ENCODE results near the gene C9orf43.

C9orf43 gene

GRCh38 chr9:113421726-113422125 is 11.2 kb downstream of the C9orf43 start:
- DNase-seq (ENCODE audit: low read depth, low spot score), result no peak
- in situ Hi-C loops (cut with HindIII; ENCODE audit: low sequenced_read_pairs), result loop anchor here (25.0 kb wide), 1 partner anchor 241 kb away; no protein-coding TSS in a partner anchor
- no peak overlapping the region for H3K4me3 ChIP-seq (ENCODE audit: low read depth, low read length)
- TF ChIP-seq CTCF (IDR thresholded peaks at IDR 0.05; ENCODE audit: low read depth, low read length), result no peak

DNA sequence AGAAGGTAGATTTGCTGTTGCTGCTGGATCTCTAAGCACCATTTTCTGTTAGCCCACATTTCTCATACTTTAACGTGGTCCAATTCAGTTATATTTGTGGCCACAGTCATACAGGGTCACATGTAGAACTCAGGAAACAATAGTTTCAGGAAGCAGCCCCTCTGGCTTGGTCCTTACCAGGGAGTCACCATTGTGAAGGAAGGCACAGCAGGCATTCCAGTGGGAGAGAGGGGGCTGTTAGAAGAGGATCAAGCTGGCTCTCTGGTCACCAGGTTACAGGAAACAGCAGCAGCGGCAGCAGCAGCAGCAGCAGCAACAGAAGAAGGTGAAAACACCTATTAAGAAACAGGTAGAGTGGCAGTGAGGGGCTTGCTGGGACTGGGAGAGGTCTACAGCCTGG is 14.5 kb downstream of the C9orf43 start:
- DNase-seq (ENCODE audit: low read depth, low spot score), result no peak
- in situ Hi-C loops (cut with HindIII; ENCODE audit: low sequenced_read_pairs), result no loop called here
- no peak for TF ChIP-seq CTCF (IDR thresholded peaks at IDR 0.05; ENCODE audit: low read depth, low read length)
- H3K4me3 ChIP-seq (ENCODE audit: low read depth, low read length), result no peak overlapping the region

DNA sequence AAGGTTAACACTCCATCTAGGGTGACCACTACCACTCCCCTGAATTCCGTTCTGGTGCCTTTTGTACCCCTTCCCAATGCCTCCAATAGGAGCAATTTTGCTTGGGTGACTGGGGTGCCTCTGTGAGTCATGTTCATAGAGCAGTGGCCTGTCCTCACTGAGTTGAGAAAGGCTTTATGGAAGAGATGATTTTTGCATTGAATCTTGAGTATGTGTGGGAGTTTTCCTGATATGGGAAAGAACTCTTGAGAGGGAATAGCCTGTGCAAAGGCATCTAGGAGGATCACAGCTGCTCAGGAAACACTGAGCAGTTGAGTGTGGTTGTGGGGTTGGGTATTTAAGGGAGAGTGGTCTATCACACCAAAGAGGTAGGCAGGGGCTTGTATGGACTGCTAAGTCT is 16.2 kb downstream of the C9orf43 start:
- TF ChIP-seq CTCF (IDR thresholded peaks at IDR 0.05; ENCODE audit: low read depth, low read length), result no peak
- no peak for DNase-seq (ENCODE audit: low read depth, low spot score)
- no peak overlapping the region for H3K4me3 ChIP-seq (ENCODE audit: low read depth, low read length)
- in situ Hi-C loops (cut with HindIII; ENCODE audit: low sequenced_read_pairs), result no loop called here

DNA sequence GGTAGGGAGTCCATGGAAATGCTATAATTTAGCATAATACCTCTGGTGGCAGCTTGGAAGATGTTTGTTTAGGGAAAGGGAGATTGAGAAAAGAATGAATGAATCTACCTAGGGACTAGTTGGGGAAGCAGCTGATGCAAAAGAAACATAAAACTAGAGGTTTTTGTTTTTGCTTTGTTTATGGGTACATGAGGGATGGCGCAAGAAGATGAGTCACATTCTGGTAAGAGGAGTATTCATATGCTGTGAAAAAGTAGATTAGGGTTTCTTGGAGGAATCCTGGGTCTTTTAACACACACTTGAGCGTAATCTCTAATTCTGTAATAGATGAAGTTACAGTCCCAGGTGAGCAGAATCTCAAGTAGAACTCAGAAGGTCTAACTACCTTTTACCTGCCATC is 17.1 kb downstream of the C9orf43 start:
- in situ Hi-C loops (cut with HindIII; ENCODE audit: low sequenced_read_pairs), result no loop called here
- no peak overlapping the region for H3K4me3 ChIP-seq (ENCODE audit: low read depth, low read length)
- no peak for DNase-seq (ENCODE audit: low read depth, low spot score)
- TF ChIP-seq CTCF (IDR thresholded peaks at IDR 0.05; ENCODE audit: low read depth, low read length), result no peak

DNA sequence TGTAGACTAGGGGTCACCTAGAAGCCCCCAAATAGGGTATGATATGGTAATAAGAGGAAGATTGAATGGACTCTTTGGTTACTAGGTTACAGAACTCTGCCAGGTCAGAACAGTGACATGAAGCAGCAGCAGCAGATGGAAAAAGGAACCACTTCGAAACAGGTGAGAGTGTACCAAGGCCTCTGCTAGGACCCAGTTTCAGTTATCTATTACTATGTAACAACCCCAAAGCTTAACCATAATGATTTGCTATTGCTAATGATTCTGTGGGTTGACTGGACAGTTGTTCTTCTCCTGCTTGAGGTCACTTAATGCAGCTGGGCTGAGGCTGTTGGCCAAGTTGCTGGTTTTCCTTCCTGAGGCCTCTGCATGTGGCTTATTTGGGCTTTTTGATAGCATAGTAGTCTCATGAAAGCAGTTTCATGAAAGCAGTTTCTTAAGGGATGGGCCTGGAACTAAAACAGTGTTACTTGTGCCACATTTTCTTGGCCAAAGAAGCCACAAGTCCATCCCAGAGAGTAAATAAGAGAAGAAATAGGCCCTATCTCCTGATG is 17.6 kb downstream of the C9orf43 start:
- H3K4me3 ChIP-seq (ENCODE audit: low read depth, low read length), result no peak overlapping the region
- in situ Hi-C loops (cut with HindIII; ENCODE audit: low sequenced_read_pairs), result no loop called here
- peak; percentile 19 for DNase-seq (ENCODE audit: low read depth, low spot score)
- TF ChIP-seq CTCF (IDR thresholded peaks at IDR 0.05; ENCODE audit: low read depth, low read length), result no peak

DNA sequence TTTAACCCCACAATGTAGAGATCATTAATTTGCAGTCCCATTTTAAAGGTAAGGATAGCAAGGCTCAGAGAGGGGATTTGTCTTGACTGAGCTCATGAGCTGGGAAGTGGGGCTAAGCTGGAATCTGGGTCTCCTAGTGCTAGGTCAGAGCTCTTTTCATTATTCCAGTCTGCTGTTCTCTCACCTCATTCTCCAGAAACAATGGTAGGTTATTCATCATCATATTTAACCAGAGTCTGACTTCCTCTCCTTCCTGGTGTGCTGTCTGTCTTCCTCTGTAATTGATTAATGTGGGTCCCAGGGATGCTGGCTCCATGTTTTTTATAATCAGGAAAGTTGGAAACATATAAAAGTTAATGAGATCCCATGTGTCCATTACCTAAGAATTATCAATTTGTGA is 20.6 kb downstream of the C9orf43 start:
- DNase-seq (ENCODE audit: low read depth, low spot score), result no peak
- in situ Hi-C loops (cut with HindIII; ENCODE audit: low sequenced_read_pairs), result no loop called here
- H3K4me3 ChIP-seq (ENCODE audit: low read depth, low read length), result no peak overlapping the region
- TF ChIP-seq CTCF (IDR thresholded peaks at IDR 0.05; ENCODE audit: low read depth, low read length), result no peak

Measured in astrocyte of the spinal cord (primary cell).